Mononuclear cell (primary cell): ENCODE results near the gene ACTL7A. TPM values are rescaled to one million over a fixed set of nuclear protein-coding genes. Genes with fewer than 3 reads are reported as not detected.

Source experiments
- H3K27me3 ChIP-seq: 2 replicates; pipeline ENCODE4 v1.6.0; 2011; ENCODE audit warnings: low read length, control low read depth; ENCODE audit not compliant: insufficient read depth
- H3K4me1 ChIP-seq: 2 replicates; pipeline ENCODE4 v1.5.1; 2011; ENCODE audit warnings: mild to moderate bottlenecking, low read length, control low read depth; ENCODE audit not compliant: insufficient read depth
- H3K4me3 ChIP-seq: 2 replicates; pipeline ENCODE4 v1.5.1; 2011; ENCODE audit warnings: mild to moderate bottlenecking, low read length, moderate library complexity
- H3K9me3 ChIP-seq: 2 replicates; pipeline ENCODE4 v1.5.1; 2011; ENCODE audit warnings: low read depth, mild to moderate bottlenecking, control low read depth, low read length
- total RNA-seq: library from RNA; depleted of rRNA; stranded (reverse); fragments of >200 nt; gene quantifications from one replicate; pipeline ENCODE4 v1.2.3, GENCODE V29; 2012

Gene ACTL7A
- total RNA-seq, 1 donor = not detected

- H3K9me3 ChIP-seq = no peaks in the 10 kb centered on the region
- no peaks in the 10 kb centered on the region for H3K4me1 ChIP-seq
- H3K27me3 ChIP-seq = no peaks in the 10 kb centered on the region
- H3K4me3 ChIP-seq = no peak overlapping the region
Measured at GRCh38 chr9:108905494-108905893, 43.4 kb downstream of the ACTL7A start.

- Histone ChIP-seq H3K27me3 (no peaks in the 10 kb centered on the region), H3K4me3 (no peak overlapping the region), H3K9me3 (no peaks in the 10 kb centered on the region), H3K4me1 (peaks cover 7% of the 10 kb centered on the region)
Measured at GRCh38 chr9:108910402-108910801, 48.3 kb downstream of the ACTL7A start.

DNA sequence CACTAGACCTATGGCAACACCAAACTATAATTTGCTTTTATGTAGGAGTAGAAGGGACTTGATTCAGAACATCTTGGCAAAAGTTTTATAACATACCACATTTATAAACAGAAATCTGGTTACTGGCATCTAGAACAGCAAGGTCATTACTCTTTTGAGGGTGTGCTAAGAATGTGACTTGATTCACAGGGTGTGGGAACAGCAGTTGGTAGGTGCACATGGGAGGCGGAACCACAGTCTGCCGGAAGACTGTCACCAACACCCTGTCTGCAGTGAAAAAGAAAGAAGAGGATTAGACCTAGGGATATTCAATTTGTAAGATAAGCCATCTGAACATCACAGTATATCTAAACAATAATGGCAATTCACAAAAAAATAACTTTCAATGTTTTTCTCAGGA lies 48.8 kb downstream of the ACTL7A start:
- Histone ChIP-seq H3K27me3 (no peaks in the 10 kb centered on the region), H3K4me3 (no peak overlapping the region), H3K9me3 (no peaks in the 10 kb centered on the region), H3K4me1 (peaks cover 7% of the 10 kb centered on the region)

- no peaks in the 10 kb centered on the region for H3K9me3 ChIP-seq
- no peak overlapping the region for H3K4me3 ChIP-seq
- H3K4me1 ChIP-seq = peaks cover 7% of the 10 kb centered on the region
- H3K27me3 ChIP-seq = no peaks in the 10 kb centered on the region
Measured at GRCh38 chr9:108911820-108912219, 49.8 kb downstream of the ACTL7A start.

Other genes with a start within 250 kb of the ACTL7A start
- under 0.01 TPM for gene ACTL7B, start 6.3 kb upstream of the ACTL7A start, total RNA-seq
- 14.1 TPM for gene ELP1, start 71.9 kb downstream of the ACTL7A start, total RNA-seq
- 5.5 TPM for gene ABITRAM, start 72.1 kb downstream of the ACTL7A start, total RNA-seq
- gene CTNNAL1, start 151.2 kb downstream of the ACTL7A start, total RNA-seq = 4.3 TPM